Measurements from ENCODE around the gene FHOD1.

Gene FHOD1

GRCh38 chr16:67277294-67277998 lies 30.2 kb upstream of the FHOD1 start:
- TF ChIP-seq CTCF (IDR thresholded peaks at IDR 0.05; ENCODE audit: insufficient read depth, low read depth, low read length, missing control alignments) = no peak
- peak; percentile 96 for DNase-seq (ENCODE audit: low read depth)
- peak overlapping the region; percentile 78 for H3K4me3 ChIP-seq (ENCODE audit: low read length)

GRCh38 chr16:67275321-67275720 lies 28.0 kb upstream of the FHOD1 start:
- H3K4me3 ChIP-seq (ENCODE audit: low read length) = no peak overlapping the region
- no peak for DNase-seq (ENCODE audit: low read depth)
- no peak for TF ChIP-seq CTCF (IDR thresholded peaks at IDR 0.05; ENCODE audit: insufficient read depth, low read depth, low read length, missing control alignments)

- no peak for DNase-seq (ENCODE audit: low read depth)
- TF ChIP-seq CTCF (IDR thresholded peaks at IDR 0.05; ENCODE audit: insufficient read depth, low read depth, low read length, missing control alignments) = no peak
- H3K4me3 ChIP-seq (ENCODE audit: low read length) = no peak overlapping the region
Measured at GRCh38 chr16:67271446-67271845, 24.2 kb upstream of the FHOD1 start.

GRCh38 chr16:67270931-67271338 lies 23.7 kb upstream of the FHOD1 start:
- no peak for TF ChIP-seq CTCF (IDR thresholded peaks at IDR 0.05; ENCODE audit: insufficient read depth, low read depth, low read length, missing control alignments)
- no peak overlapping the region for H3K4me3 ChIP-seq (ENCODE audit: low read length)
- no peak for DNase-seq (ENCODE audit: low read depth)

GRCh38 chr16:67269766-67270165 lies 22.5 kb upstream of the FHOD1 start:
- peak; percentile 32 for DNase-seq (ENCODE audit: low read depth)
- no peak for TF ChIP-seq CTCF (IDR thresholded peaks at IDR 0.05; ENCODE audit: insufficient read depth, low read depth, low read length, missing control alignments)

GRCh38 chr16:67268136-67268579 lies 20.9 kb upstream of the FHOD1 start:
- TF ChIP-seq CTCF (IDR thresholded peaks at IDR 0.05; ENCODE audit: insufficient read depth, low read depth, low read length, missing control alignments) = no peak
- H3K4me3 ChIP-seq (ENCODE audit: low read length) = no peak overlapping the region
- no peak for DNase-seq (ENCODE audit: low read depth)

More at GRCh38 chr16:67269766-67270165, 22.5 kb upstream of the FHOD1 start:
- H3K4me3 ChIP-seq (ENCODE audit: low read length) = no peak overlapping the region

- TF ChIP-seq CTCF (IDR thresholded peaks at IDR 0.05; ENCODE audit: insufficient read depth, low read depth, low read length, missing control alignments) = no peak
- H3K4me3 ChIP-seq (ENCODE audit: low read length) = no peak overlapping the region
Measured at GRCh38 chr16:67265834-67266233, 18.6 kb upstream of the FHOD1 start.

More at GRCh38 chr16:67265834-67266233, 18.6 kb upstream of the FHOD1 start:
- no peak for DNase-seq (ENCODE audit: low read depth)

Measured in epithelial cell of esophagus (primary cell).